RWPE2 (cell line): Measurements from ENCODE around the gene QSOX1.
A peak's percentile ranks its signal among the peaks of the same experiment; 100 is the strongest.

Source experiments
- ATAC-seq: fragments of 200-7000 bp; cut with Tn5 transposase; 3 replicates; pipeline ENCODE4 v1.9.1; 2021; ENCODE audit warnings: low read depth
- DNase-seq: peaks from one replicate; pipeline ENCODE4 v3.0.0-alpha.2; 2020; ENCODE audit warnings: low spot score
- H3K27ac ChIP-seq: fragments of 450-650 bp; 2 replicates; pipeline ENCODE4 v1.5.1; 2017; ENCODE audit warnings: mild to moderate bottlenecking; ENCODE audit not compliant: poor library complexity, severe bottlenecking
- H3K27me3 ChIP-seq: fragments of 250-450 bp; sonication (Bioruptor Pico); 2 replicates; pipeline ENCODE4 v1.5.1; 2021; ENCODE audit warnings: mild to moderate bottlenecking, moderate library complexity; ENCODE audit not compliant: insufficient read depth, poor library complexity, severe bottlenecking
- H3K36me3 ChIP-seq: fragments of 250-450 bp; sonication (Bioruptor Pico); 2 replicates; pipeline ENCODE4 v1.5.1; 2020; ENCODE audit warnings: low read depth, mild to moderate bottlenecking, moderate library complexity
- H3K4me1 ChIP-seq: fragments of 250-450 bp; sonication (Bioruptor Pico); 2 replicates; pipeline ENCODE4 v1.5.1; 2021; ENCODE audit warnings: mild to moderate bottlenecking, moderate library complexity; ENCODE audit not compliant: insufficient read depth, poor library complexity, severe bottlenecking
- H3K4me3 ChIP-seq: fragments of 250-450 bp; sonication (Bioruptor Pico); 2 replicates; pipeline ENCODE4 v1.5.1; 2021; ENCODE audit warnings: mild to moderate bottlenecking, moderate library complexity; ENCODE audit not compliant: severe bottlenecking
- H3K9me3 ChIP-seq: fragments of 250-450 bp; sonication (Bioruptor Pico); 2 replicates; pipeline ENCODE4 v1.5.1; 2021; ENCODE audit warnings: mild to moderate bottlenecking, moderate library complexity; ENCODE audit not compliant: severe bottlenecking
- TF ChIP-seq, protein P1 (sequence below): fragments of 450-650 bp; IDR thresholded peaks from one replicate; pipeline ENCODE4 v1.5.1; 2017; ENCODE audit warnings: mild to moderate bottlenecking, moderate library complexity; ENCODE audit not compliant: poor library complexity, severe bottlenecking

QSOX1 gene

DNA sequence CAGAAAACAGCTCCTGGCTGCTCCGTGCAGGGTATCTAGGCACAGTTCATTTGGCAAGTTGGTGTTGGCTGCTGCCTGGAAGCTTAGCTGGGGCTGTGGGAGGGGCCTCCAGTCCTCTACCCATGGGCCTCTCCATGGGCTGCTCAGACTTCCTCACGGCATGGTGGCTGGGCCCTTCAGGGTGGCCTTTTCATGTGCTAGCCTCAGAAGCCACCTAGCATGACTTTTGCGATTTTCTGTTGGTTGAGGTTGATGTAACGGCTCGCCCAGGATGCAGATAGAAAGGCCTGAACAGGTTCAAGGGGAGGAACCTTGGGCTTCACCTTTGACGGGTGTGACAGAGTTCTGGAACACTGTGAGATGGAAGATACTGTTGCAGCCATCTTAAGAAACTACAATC, 49.6 kb downstream of the QSOX1 start:
- H3K4me3 ChIP-seq: no peak overlapping the region
- H3K27ac ChIP-seq: no peak overlapping the region
- ATAC-seq (no peak), DNase-seq (peak; percentile 10)
- H3K9me3 ChIP-seq: no peaks in the 10 kb centered on the region
- H3K4me1 ChIP-seq: no peaks in the 10 kb centered on the region
- H3K36me3 ChIP-seq: no peaks in the 10 kb centered on the region
- H3K27me3 ChIP-seq: no peaks in the 10 kb centered on the region
- TF ChIP-seq, protein P1, sequence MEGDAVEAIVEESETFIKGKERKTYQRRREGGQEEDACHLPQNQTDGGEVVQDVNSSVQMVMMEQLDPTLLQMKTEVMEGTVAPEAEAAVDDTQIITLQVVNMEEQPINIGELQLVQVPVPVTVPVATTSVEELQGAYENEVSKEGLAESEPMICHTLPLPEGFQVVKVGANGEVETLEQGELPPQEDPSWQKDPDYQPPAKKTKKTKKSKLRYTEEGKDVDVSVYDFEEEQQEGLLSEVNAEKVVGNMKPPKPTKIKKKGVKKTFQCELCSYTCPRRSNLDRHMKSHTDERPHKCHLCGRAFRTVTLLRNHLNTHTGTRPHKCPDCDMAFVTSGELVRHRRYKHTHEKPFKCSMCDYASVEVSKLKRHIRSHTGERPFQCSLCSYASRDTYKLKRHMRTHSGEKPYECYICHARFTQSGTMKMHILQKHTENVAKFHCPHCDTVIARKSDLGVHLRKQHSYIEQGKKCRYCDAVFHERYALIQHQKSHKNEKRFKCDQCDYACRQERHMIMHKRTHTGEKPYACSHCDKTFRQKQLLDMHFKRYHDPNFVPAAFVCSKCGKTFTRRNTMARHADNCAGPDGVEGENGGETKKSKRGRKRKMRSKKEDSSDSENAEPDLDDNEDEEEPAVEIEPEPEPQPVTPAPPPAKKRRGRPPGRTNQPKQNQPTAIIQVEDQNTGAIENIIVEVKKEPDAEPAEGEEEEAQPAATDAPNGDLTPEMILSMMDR: no peak

DNA sequence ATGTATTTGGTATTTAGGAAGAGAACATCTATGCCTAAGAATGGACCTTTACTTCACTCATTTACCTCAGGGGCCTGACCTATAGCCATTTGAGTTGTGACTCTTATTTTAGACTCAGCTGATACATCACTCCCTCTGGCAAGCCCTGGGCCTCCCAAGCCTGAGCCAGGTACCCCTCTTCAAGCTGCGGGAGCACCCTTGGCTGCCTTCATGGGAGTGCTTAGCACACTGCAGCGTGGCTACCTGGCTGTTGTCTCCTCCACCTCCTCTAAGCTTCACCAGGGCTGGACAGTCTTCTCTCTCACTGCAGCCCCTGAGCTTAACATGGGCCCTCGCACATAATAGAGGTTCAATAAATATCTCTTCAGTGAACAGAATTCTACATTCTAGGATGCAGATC, 51.9 kb downstream of the QSOX1 start:
- ATAC-seq (no peak), DNase-seq (peak; percentile 23)
- H3K27ac ChIP-seq: no peak overlapping the region
- H3K36me3 ChIP-seq: no peaks in the 10 kb centered on the region
- no peaks in the 10 kb centered on the region for H3K9me3 ChIP-seq
- H3K4me1 ChIP-seq: no peaks in the 10 kb centered on the region
- TF ChIP-seq, protein P1: no peak
- no peaks in the 10 kb centered on the region for H3K27me3 ChIP-seq
- no peak overlapping the region for H3K4me3 ChIP-seq

DNA sequence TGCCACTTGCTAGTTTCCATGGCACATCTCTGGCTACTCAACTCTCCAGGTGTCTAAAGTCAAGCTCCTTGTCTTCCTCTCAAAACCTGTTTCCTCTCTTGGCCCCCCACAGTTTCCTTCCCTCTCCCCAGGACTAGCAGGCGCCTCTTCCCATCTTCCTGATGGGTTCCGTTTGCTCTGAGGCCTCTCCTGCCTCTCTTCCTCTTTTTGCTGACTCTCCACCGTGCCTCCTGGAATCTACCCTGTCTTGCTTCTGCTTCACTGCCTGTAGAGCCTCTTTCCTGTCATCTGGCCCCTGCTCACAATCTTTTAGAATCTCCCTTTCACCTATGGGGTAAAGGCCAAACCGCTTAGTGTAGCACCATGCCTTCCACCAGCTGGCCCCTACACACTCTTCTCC, 53.6 kb downstream of the QSOX1 start:
- H3K27me3 ChIP-seq: no peaks in the 10 kb centered on the region
- ATAC-seq: no peak
- peak; percentile 15 for DNase-seq
- no peaks in the 10 kb centered on the region for H3K36me3 ChIP-seq
- no peak overlapping the region for H3K4me3 ChIP-seq
- TF ChIP-seq, protein P1: no peak
- H3K9me3 ChIP-seq: no peaks in the 10 kb centered on the region
- no peak overlapping the region for H3K27ac ChIP-seq
- no peaks in the 10 kb centered on the region for H3K4me1 ChIP-seq

DNA sequence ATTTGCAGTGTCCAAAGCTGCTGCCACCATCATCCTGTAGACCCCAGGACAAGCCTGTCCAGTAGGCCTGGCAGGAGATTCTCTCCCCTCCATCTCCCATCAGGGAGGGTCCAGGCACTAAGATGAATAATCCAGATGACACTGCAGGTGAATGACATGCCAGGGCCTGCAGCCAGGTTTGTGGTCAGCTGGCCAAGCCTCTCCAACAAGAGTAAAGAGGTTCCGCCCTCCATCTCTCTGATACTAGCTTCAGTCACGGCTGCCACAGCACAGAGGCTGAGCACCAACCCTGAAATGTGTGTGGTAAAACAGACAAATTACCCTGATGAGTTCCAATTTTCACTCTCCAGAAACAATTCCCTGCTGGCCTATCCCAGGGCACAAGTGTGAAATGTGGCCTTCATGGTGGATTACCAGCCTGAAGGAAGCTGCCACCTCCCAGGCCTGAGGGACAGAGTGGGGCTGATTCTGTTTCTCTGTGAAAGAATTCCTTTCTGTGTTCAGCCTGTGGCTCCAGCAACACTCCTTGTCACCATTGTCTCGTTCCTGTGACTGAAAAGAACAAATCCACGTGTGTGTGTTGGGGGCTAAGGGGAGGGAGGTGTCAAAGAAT, 55.4 kb downstream of the QSOX1 start:
- Histone ChIP-seq H3K4me3 (no peak overlapping the region), H3K9me3 (no peaks in the 10 kb centered on the region), H3K27ac (no peak overlapping the region), H3K4me1 (no peaks in the 10 kb centered on the region), H3K27me3 (no peaks in the 10 kb centered on the region), H3K36me3 (no peaks in the 10 kb centered on the region)
- DNase-seq (peak; percentile 53), ATAC-seq (peak; percentile 77)
- TF ChIP-seq, protein P1: no peak

DNA sequence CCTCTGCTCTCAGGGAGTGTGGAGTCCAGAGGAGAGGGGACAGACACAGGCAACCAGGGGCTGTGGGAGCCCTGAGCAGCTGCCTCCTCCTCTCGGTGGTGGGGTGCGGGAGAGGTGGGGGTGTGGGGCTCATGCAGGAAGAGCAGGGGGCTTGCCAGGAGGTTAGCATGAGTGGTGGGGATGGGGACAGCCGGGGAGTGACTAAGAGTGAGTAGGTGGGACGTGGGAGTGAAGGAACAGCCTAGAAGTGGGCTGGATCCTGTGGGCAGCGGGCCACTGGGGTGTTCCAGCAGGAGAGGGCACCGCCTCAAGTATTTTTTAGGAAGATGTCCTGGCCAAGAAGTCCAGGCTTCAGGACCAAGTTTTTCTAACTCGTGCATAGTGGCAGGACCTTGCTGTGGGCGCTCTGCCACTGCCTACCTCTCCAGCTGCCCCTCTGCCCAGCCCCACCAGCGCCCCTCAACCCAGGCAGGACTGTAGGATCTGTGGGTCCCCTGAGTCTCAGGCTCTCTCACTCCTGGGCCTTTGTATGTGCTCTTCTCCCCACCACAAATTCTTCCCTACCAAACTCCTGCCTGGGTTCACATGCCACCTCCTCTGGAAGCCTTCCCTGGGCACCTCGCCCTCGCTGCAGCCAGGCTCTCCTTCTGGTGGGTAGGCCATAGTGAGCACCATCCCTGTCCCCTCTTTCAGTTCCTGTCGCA, 56.6 kb downstream of the QSOX1 start:
- Histone ChIP-seq H3K4me3 (no peak overlapping the region), H3K9me3 (no peaks in the 10 kb centered on the region), H3K27ac (no peak overlapping the region), H3K36me3 (no peaks in the 10 kb centered on the region), H3K27me3 (no peaks in the 10 kb centered on the region), H3K4me1 (no peaks in the 10 kb centered on the region)
- DNase-seq (peak; percentile 43), ATAC-seq (no peak)
- TF ChIP-seq, protein P1: no peak
